Smooth muscle cell (in vitro differentiated cells): ENCODE measurements around the gene CRISPLD2. TPM values are rescaled to one million over a fixed set of nuclear protein-coding genes. Genes with fewer than 3 reads are reported as not detected.

Experiments used
- DNase-seq: peaks from one replicate; lab custom pipeline; 2025; ENCODE audit not compliant: unreplicated experiment; lab: John Stamatoyannopoulos, UW
- H2AFZ ChIP-seq: fragments of 200-600 bp; sonication (generic); 2 replicates; pipeline ENCODE4 v1.6.0; 2016; ENCODE audit warnings: antibody characterized with exemption, low read depth, mild to moderate bottlenecking
- H3F3A ChIP-seq: fragments of 200-600 bp; sonication (generic); 2 replicates; pipeline ENCODE4 v1.6.0; 2017; ENCODE audit warnings: antibody characterized with exemption, low read depth
- H3K27ac ChIP-seq: fragments of 200-600 bp; sonication (generic); 2 replicates; pipeline ENCODE4 v1.5.1; 2016; ENCODE audit warnings: low read depth, mild to moderate bottlenecking
- H3K27me3 ChIP-seq: fragments of 200-600 bp; sonication (generic); 2 replicates; pipeline ENCODE4 v1.6.1; 2016; ENCODE audit warnings: low read depth, mild to moderate bottlenecking
- H3K36me3 ChIP-seq: fragments of 200-600 bp; sonication (generic); 2 replicates; pipeline ENCODE4 v1.5.1; 2016; ENCODE audit warnings: low read depth
- H3K4me1 ChIP-seq: fragments of 200-600 bp; sonication (generic); 2 replicates; pipeline ENCODE4 v1.5.1; 2016; ENCODE audit warnings: low read depth
- H3K4me2 ChIP-seq: fragments of 200-600 bp; sonication (generic); 2 replicates; pipeline ENCODE4 v1.6.0; 2016; ENCODE audit warnings: mild to moderate bottlenecking
- H3K4me3 ChIP-seq: fragments of 200-600 bp; sonication (generic); 2 replicates; pipeline ENCODE4 v1.5.1; 2016; ENCODE audit warnings: mild to moderate bottlenecking
- H3K79me2 ChIP-seq: fragments of 200-600 bp; sonication (generic); 2 replicates; pipeline ENCODE4 v1.6.0; 2016; ENCODE audit warnings: low read depth, mild to moderate bottlenecking
- H3K9ac ChIP-seq: fragments of 200-600 bp; sonication (generic); 2 replicates; pipeline ENCODE4 v1.6.0; 2016; ENCODE audit warnings: low read depth
- H3K9me3 ChIP-seq: fragments of 200-600 bp; sonication (generic); replicated peaks from 2 replicates; pipeline ENCODE4 v1.5.1; 2016; ENCODE audit warnings: low read depth
- H4K20me1 ChIP-seq: fragments of 200-600 bp; sonication (generic); 2 replicates; pipeline ENCODE4 v1.6.0; 2016; ENCODE audit warnings: low read depth
- CTCF ChIP-seq: fragments of 200-600 bp; sonication (generic); IDR thresholded peaks from 2 replicates; pipeline ENCODE4 v1.5.1; 2017; ENCODE audit warnings: borderline replicate concordance, mild to moderate bottlenecking, antibody characterized with exemption; ENCODE audit not compliant: insufficient read depth, poor library complexity, severe bottlenecking
- WGBS: methylation state at CpG from one replicate; pipeline ENCODE4 v1.1.7; 2016; ENCODE audit warnings: low lambda C conversion rate; 5-methylcytosine and 5-hydroxymethylcytosine counted together
- polyA plus RNA-seq: library from polyadenylated mRNA; unstranded; fragments of >200 nt; fragmentation: Nextera tagmentation; extraction: Ambion mirVana; gene quantifications from 2 replicates; pipeline ENCODE4 v1.2.1, GENCODE V29; 2016
- total RNA-seq: library from RNA; depleted of rRNA; stranded (reverse); fragments of >200 nt; gene quantifications from 2 replicates; pipeline ENCODE4 v1.2.3, GENCODE V29; 2014

The CRISPLD2 gene
- total and polyA plus RNA-seq, 2 experiments from 2014 or later = 63.1 to 105 TPM

- peaks cover 71% of the 10 kb centered on the region for H3F3A ChIP-seq
- peak; percentile 41 for DNase-seq
- H3K27me3 ChIP-seq = no peaks in the 10 kb centered on the region
- no peak for TF ChIP-seq CTCF
- H3K27ac ChIP-seq = peak overlapping the region; percentile 95
- peak overlapping the region; percentile 81 for H3K4me2 ChIP-seq
- H3K4me3 ChIP-seq = peak overlapping the region; percentile 14
- no peaks in the 10 kb centered on the region for H3K36me3 ChIP-seq
- peak overlapping the region; percentile 59 for H3K9ac ChIP-seq
- H3K4me1 ChIP-seq = peaks cover 26% of the 10 kb centered on the region
- no peak overlapping the region for H2AFZ ChIP-seq
- H4K20me1 ChIP-seq = peaks cover 27% of the 10 kb centered on the region
- 15% methylated on average over 16 of the region's 16 CpGs for WGBS
- H3K79me2 ChIP-seq = peaks cover 75% of the 10 kb centered on the region
- no peaks in the 10 kb centered on the region for H3K9me3 ChIP-seq
Measured at GRCh38 chr16:84827131-84827574, 7.4 kb downstream of the CRISPLD2 start.

GRCh38 chr16:84827897-84828296 lies 8.1 kb downstream of the CRISPLD2 start:
- DNase-seq = no peak
- H3K27ac ChIP-seq = peak overlapping the region; percentile 95
- H3K36me3 ChIP-seq = no peaks in the 10 kb centered on the region
- H3K27me3 ChIP-seq = no peaks in the 10 kb centered on the region
- WGBS = 72% methylated on average over 15 of the region's 15 CpGs
- H2AFZ ChIP-seq = no peak overlapping the region
- peaks cover 27% of the 10 kb centered on the region for H4K20me1 ChIP-seq
- H3K9me3 ChIP-seq = no peaks in the 10 kb centered on the region
- H3K4me3 ChIP-seq = no peak overlapping the region
- no peak for TF ChIP-seq CTCF
- peaks cover 73% of the 10 kb centered on the region for H3F3A ChIP-seq
- peak overlapping the region; percentile 53 for H3K4me2 ChIP-seq
- H3K9ac ChIP-seq = no peak overlapping the region
- H3K4me1 ChIP-seq = peaks cover 26% of the 10 kb centered on the region
- H3K79me2 ChIP-seq = peaks cover 69% of the 10 kb centered on the region

GRCh38 chr16:84828322-84828721 lies 8.5 kb downstream of the CRISPLD2 start:
- no peaks in the 10 kb centered on the region for H3K36me3 ChIP-seq
- peaks cover 27% of the 10 kb centered on the region for H4K20me1 ChIP-seq
- H3K9ac ChIP-seq = no peak overlapping the region
- no peaks in the 10 kb centered on the region for H3K9me3 ChIP-seq
- no peaks in the 10 kb centered on the region for H3K27me3 ChIP-seq
- no peak for TF ChIP-seq CTCF
- no peak overlapping the region for H2AFZ ChIP-seq
- peaks cover 26% of the 10 kb centered on the region for H3K4me1 ChIP-seq
- no peak overlapping the region for H3K4me3 ChIP-seq
- H3K4me2 ChIP-seq = peak overlapping the region; percentile 53
- peak overlapping the region; percentile 95 for H3K27ac ChIP-seq
- H3F3A ChIP-seq = peaks cover 73% of the 10 kb centered on the region
- DNase-seq = no peak
- 63% methylated on average over 5 of the region's 5 CpGs for WGBS
- peaks cover 69% of the 10 kb centered on the region for H3K79me2 ChIP-seq

GRCh38 chr16:84829168-84829965 lies 9.6 kb downstream of the CRISPLD2 start:
- Histone ChIP-seq H3K79me2 (peaks cover 69% of the 10 kb centered on the region), H3K9me3 (no peaks in the 10 kb centered on the region), H3K36me3 (no peaks in the 10 kb centered on the region), H3F3A (peaks cover 73% of the 10 kb centered on the region), H4K20me1 (peaks cover 32% of the 10 kb centered on the region), H3K4me3 (no peak overlapping the region), H3K27ac (peak overlapping the region; percentile 95), H3K4me2 (peak overlapping the region; percentile 53), H3K4me1 (peaks cover 26% of the 10 kb centered on the region), H3K27me3 (no peaks in the 10 kb centered on the region), H3K9ac (peak overlapping the region; percentile 5), H2AFZ (no peak overlapping the region)
- TF ChIP-seq CTCF = no peak
- 55% methylated on average over 15 of the region's 15 CpGs for WGBS
- DNase-seq = peak; percentile 20
